ENCODE data around the gene ACTR10.

The ACTR10 gene

DNA sequence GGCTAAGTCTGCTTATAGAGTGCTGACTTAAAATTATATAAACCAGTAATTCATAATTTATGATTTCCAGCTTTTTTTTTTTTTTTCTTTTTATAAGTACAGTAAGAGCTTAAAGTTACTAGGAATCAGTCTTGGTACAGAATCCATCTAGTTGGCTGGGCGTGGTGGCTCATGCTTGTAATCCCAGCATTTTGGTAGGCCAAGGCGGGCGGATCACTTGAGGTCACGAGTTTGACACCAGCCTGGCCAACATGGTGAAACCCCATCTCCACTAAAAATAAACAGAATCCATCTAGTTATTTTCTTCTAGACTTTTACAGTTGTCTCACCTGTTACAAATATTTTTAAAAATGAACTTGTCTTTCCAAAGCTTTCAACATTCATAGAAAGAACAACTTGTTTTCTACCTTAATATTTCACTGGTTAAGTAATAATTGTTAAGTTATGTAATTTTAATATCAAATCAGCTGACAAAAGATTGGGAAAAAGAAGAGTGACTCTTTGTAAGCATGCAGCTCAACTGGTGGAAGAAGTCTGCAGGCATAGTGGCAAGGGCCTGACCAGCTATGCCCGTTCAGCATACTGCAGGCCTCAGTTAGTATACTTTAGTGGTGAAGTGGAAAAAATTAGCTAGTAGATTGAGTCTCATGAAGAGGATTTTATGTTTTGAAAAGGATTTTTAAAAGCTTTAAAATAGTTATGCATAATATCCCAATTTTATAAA lies 27.3 kb downstream of the ACTR10 start:
- CTCF ChIA-PET, result no interaction called here
- POLR2A ChIA-PET, result no interaction called here

GRCh38 chr14:58238252-58239243 lies 38.6 kb downstream of the ACTR10 start:
- no peak overlapping the region for H3K27ac ChIP-seq (ENCODE audit: extremely low read depth, low read depth, low read length)
- no peaks in the 10 kb centered on the region for H3K9me3 ChIP-seq (ENCODE audit: control insufficient read depth, insufficient read depth, low read depth, low read length)
- TF ChIP-seq SCRT2 (tag by site-specific recombination; IDR thresholded peaks at IDR 0.05) (peak; percentile 71), ZNF600 (tag by site-specific recombination; IDR thresholded peaks at IDR 0.05) (peak; percentile 51; the same call in 1 of the 2 replicates), ZBTB17 (tag by site-specific recombination; IDR thresholded peaks at IDR 0.05) (peak; percentile 64; the same call in 1 of the 2 replicates), EGR2 (tag by site-specific recombination; IDR thresholded peaks at IDR 0.05; ENCODE audit: low read depth) (peak; percentile 88), ZNF121 (tag by site-specific recombination; IDR thresholded peaks at IDR 0.05) (peak; percentile 94), RBAK (tag by site-specific recombination; IDR thresholded peaks at IDR 0.05) (no peak), ZFHX2 (tag by site-specific recombination; conservative IDR thresholded peaks at IDR 0.05) (peak; percentile 89), ZBTB20 (tag by site-specific recombination; IDR thresholded peaks at IDR 0.05) (peak; percentile 53), ZNF335 (tag by site-specific recombination; conservative IDR thresholded peaks at IDR 0.05) (peak; percentile 47), ZNF664 (tag by site-specific recombination; IDR thresholded peaks at IDR 0.05) (no peak)
- CTCF ChIA-PET, result interaction anchor here (0.6 kb wide), 1 partner anchor 9 kb away, joined by 3 read pairs; no protein-coding TSS in a partner anchor
- H3K36me3 ChIP-seq (ENCODE audit: control insufficient read depth in 2 of 2, insufficient read depth in 1 of 2, low read length in 2 of 2), result peaks cover 0 to 6% of the 10 kb centered on the region in 2 experiments; a peak in 2 of 3 replicates
- POLR2A ChIA-PET, result interaction anchor here (0.6 to 0.8 kb wide), 4 partner anchors 9 to 1642 kb away, joined by 3 to 4 read pairs (median 3); partner anchors contain the start of gene ARID4A
- no peak overlapping the region for H3K4me3 ChIP-seq (ENCODE audit: low read depth, low read length)
- 0 out of 2 replicates have a peak, but pooled peaks cover 2% of the 10 kb centered on the region for H3K4me1 ChIP-seq (ENCODE audit: control insufficient read depth, insufficient read depth, low read length)

More for the DNA sequence above, 27.3 kb downstream of the ACTR10 start:
- H3K4me1 ChIP-seq (ENCODE audit: control insufficient read depth, insufficient read depth, low read length), result no peaks in the 10 kb centered on the region
- H3K9me3 ChIP-seq (ENCODE audit: control insufficient read depth, insufficient read depth, low read depth, low read length), result no peaks in the 10 kb centered on the region
- TF ChIP-seq ZBTB44 (tag by site-specific recombination; IDR thresholded peaks at IDR 0.05), result no peak
- no peak for TF ChIP-seq ZNF791 (tag by site-specific recombination; IDR thresholded peaks at IDR 0.05)
- no peak for TF ChIP-seq ZNF138 (tag by site-specific recombination; IDR thresholded peaks at IDR 0.05; ENCODE audit: borderline replicate concordance)
- TF ChIP-seq ZNF626 (tag by site-specific recombination; IDR thresholded peaks at IDR 0.05), result no peak
- TF ChIP-seq, protein P1, sequence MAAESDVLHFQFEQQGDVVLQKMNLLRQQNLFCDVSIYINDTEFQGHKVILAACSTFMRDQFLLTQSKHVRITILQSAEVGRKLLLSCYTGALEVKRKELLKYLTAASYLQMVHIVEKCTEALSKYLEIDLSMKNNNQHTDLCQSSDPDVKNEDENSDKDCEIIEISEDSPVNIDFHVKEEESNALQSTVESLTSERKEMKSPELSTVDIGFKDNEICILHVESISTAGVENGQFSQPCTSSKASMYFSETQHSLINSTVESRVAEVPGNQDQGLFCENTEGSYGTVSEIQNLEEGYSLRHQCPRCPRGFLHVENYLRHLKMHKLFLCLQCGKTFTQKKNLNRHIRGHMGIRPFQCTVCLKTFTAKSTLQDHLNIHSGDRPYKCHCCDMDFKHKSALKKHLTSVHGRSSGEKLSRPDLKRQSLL (tag by site-specific recombination; IDR thresholded peaks at IDR 0.05), result no peak
- no peak for TF ChIP-seq SCRT1 (tag by site-specific recombination; IDR thresholded peaks at IDR 0.05; ENCODE audit: borderline replicate concordance)
- TF ChIP-seq KLF9 (tag by site-specific recombination; IDR thresholded peaks at IDR 0.05; ENCODE audit: low read depth), result no peak
- TF ChIP-seq, protein P2, sequence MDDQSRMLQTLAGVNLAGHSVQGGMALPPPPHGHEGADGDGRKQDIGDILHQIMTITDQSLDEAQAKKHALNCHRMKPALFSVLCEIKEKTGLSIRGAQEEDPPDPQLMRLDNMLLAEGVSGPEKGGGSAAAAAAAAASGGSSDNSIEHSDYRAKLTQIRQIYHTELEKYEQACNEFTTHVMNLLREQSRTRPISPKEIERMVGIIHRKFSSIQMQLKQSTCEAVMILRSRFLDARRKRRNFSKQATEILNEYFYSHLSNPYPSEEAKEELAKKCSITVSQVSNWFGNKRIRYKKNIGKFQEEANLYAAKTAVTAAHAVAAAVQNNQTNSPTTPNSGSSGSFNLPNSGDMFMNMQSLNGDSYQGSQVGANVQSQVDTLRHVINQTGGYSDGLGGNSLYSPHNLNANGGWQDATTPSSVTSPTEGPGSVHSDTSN (CRISPR knock-in tag; IDR thresholded peaks at IDR 0.05), result no peak
- no peak for TF ChIP-seq ZXDB (tag by site-specific recombination; IDR thresholded peaks at IDR 0.05)
- TF ChIP-seq, protein P3, sequence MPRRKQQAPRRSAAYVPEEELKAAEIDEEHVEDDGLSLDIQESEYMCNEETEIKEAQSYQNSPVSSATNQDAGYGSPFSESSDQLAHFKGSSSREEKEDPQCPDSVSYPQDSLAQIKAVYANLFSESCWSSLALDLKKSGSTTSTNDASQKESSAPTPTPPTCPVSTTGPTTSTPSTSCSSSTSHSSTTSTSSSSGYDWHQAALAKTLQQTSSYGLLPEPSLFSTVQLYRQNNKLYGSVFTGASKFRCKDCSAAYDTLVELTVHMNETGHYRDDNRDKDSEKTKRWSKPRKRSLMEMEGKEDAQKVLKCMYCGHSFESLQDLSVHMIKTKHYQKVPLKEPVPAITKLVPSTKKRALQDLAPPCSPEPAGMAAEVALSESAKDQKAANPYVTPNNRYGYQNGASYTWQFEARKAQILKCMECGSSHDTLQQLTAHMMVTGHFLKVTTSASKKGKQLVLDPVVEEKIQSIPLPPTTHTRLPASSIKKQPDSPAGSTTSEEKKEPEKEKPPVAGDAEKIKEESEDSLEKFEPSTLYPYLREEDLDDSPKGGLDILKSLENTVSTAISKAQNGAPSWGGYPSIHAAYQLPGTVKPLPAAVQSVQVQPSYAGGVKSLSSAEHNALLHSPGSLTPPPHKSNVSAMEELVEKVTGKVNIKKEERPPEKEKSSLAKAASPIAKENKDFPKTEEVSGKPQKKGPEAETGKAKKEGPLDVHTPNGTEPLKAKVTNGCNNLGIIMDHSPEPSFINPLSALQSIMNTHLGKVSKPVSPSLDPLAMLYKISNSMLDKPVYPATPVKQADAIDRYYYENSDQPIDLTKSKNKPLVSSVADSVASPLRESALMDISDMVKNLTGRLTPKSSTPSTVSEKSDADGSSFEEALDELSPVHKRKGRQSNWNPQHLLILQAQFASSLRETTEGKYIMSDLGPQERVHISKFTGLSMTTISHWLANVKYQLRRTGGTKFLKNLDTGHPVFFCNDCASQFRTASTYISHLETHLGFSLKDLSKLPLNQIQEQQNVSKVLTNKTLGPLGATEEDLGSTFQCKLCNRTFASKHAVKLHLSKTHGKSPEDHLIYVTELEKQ (tag by site-specific recombination; IDR thresholded peaks at IDR 0.05; ENCODE audit: borderline replicate concordance), result no peak
- TF ChIP-seq BCL11A (tag by site-specific recombination; IDR thresholded peaks at IDR 0.05; ENCODE audit: low read depth), result no peak
- TF ChIP-seq ZNF830 (tag by site-specific recombination; IDR thresholded peaks at IDR 0.05; ENCODE audit: low read depth), result no peak
- no peak for TF ChIP-seq ZBTB7A (tag by site-specific recombination; IDR thresholded peaks at IDR 0.05; ENCODE audit: low read depth)
- no peak for TF ChIP-seq ZNF184 (tag by site-specific recombination; IDR thresholded peaks at IDR 0.05)
- peaks cover 12 to 21% of the 10 kb centered on the region in 2 experiments; a peak in 2 of 3 replicates for H3K36me3 ChIP-seq (ENCODE audit: control insufficient read depth in 2 of 2, insufficient read depth in 1 of 2, low read length in 2 of 2)
- H3K27ac ChIP-seq (ENCODE audit: extremely low read depth, low read depth, low read length), result no peak overlapping the region
- no peak overlapping the region for H3K4me3 ChIP-seq (ENCODE audit: low read depth, low read length)
